ENCODE results near the gene ECE1. TPM values are rescaled to one million over a fixed set of nuclear protein-coding genes. Genes with fewer than 3 reads are reported as not detected.
A peak's percentile ranks its signal among the peaks of the same experiment; 100 is the strongest.

Gene ECE1
- 33.2 TPM for polyA plus RNA-seq (ENCODE audit: insufficient read length)

DNA sequence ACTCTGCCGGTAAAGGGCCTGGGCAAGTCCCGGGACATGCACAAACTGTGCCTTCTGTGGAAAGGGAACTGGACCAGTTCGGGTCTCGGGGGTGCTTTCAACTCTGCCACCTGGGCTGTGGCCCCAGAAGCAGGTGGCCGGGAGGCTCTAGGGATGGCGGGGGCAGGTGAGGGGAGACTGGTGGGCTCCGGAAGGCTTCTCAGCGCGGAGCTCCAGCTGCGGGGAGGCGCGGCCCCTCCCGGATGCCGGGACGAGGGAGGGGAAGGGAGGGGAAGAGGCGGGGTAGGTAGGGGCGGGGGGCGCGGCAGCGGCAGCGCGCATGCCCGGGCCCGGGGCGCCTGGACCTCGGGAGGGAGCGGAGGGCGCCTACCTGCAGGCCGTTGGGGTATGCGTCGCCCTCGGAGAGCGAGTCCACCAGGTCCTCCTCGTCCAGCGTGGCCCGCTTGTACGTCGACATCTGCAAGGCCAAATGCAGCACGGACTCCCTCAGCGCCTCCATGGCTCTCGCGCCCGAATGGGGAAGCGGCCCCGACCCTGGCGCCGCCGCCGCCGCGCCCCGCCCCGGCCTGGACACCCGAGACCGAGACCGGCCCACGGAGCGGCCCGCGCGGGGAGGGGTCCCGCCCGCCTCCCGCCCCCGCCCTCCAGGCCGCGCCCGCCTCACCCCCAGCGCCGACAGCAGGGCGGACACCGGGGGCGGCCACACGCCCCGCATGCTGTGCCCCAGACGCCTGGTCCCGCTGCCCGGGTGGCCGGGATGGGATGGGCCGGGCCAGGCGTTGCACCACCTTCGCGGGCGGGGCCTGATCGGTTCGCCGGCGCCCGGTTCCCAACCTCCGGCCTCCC lies at the start of gene ECE1:
Gene ECE1, minus strand, starts transcription at position 764 of the 846 bp plus-strand sequence. Its CDS starts 49 bp downstream, at position 715.
- no peak for DNase-seq

- DNase-seq, result no peak
Measured at GRCh38 chr1:21339356-21340229, 49.3 kb upstream of the ECE1 start.

- peak; percentile 83 for DNase-seq
Measured at GRCh38 chr1:21338573-21339355, 48.5 kb upstream of the ECE1 start.

DNA sequence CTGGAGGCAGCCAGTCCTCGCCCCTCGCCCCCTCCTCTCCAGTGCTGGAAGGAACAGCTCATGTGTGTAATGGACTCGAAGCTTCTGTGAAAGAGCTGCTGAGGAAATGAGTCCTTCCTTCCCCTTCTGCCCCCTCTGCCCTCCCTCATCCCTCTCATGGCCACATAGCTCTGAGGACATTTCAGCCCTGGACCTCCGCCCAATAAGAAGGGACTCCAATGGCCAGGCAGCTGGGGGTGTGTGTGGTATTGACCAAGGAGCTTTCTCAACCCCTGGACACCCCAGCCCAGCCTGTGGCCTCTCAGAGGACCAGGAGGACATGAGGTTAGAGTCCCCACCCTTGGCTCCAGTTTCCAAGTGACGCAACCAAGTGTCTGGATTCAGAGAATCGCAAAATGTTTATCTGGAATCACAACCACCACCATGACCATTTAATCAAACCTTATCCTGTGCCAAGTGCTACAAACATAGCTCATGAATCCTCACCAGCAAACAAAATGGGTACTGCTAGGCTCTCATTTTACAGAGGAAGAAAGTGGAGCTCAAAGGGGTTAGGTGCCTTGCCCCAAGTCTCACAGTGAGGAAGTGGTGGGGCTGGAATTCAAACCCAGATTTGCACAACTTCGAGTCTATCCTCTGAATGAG lies 47.8 kb upstream of the ECE1 start:
- peak; percentile 75 for DNase-seq

GRCh38 chr1:21337454-21337927 lies 47.2 kb upstream of the ECE1 start:
- no peak for DNase-seq

DNA sequence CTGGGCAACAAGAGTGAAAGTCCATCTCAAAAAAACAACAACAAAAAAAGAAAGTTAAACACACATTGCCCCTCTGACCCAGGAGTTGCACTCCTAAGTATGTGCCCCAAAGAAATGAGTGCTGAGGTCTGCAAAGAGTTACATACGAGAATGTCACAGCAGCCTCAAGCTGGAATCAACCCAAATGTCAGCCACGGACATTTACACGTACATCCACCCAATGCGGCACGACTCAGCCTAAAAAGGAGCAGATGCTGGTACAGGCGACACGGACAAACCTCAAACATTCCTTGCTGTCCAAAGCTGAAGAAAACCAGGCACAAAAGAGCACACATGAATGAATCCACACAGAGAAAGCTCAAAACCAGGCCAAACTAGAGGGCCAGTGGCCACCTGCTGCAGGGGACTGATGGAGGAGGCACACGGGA lies 46.8 kb upstream of the ECE1 start:
- DNase-seq, result no peak

- no peak for DNase-seq
Measured at GRCh38 chr1:21335750-21336224, 45.5 kb upstream of the ECE1 start.

GRCh38 chr1:21335088-21335691 lies 44.9 kb upstream of the ECE1 start:
- no peak for DNase-seq

DNA sequence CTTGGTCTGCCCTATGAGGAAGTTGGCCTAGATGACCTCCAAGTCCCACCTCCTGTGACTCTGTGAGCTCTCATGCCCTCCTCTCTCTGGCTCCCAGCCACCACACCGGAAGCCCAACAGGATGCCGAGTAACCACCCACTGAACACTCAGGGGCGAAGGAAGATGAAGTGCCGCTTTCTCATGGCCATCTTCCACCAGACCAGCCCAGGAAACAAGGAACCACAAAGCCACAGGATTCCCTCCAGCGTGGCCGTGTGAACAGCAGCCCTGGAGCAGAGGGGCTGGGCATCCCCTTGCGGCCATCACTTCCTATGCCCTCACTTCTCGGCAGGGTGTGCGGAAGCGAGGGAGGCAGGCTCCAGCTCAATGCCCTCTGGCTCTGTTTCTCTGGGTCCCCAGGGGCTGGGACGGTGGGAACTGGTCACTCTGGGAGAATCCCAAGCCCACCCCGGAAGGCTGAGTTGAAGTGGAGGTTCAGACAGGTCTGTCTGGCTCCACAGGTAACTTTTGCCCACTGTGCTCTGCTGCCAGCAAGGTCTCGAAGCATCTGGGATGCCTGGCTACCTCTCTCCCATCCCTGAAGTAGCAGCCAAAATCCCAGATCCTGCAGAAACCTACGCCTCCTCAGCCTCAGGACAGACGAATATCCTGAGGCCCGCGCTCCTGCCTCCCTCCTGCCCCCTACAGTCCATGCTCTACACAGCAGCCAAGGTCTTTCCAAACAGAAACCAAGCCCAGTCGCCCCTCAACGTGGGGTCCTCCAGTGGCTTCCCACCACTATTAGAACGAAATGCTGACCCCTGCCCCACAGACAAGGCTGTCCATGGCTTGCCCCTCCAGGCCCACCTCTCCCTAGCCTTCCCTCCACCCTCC lies 44.2 kb upstream of the ECE1 start:
- no peak for DNase-seq

- DNase-seq, result no peak
Measured at GRCh38 chr1:21333824-21334213, 43.6 kb upstream of the ECE1 start.

- DNase-seq, result no peak
Measured at GRCh38 chr1:21332554-21333311, 42.5 kb upstream of the ECE1 start.

- DNase-seq, result no peak
Measured at GRCh38 chr1:21331752-21332478, 41.7 kb upstream of the ECE1 start.

- no peak for DNase-seq
Measured at GRCh38 chr1:21330544-21330943, 40.3 kb upstream of the ECE1 start.

GRCh38 chr1:21329209-21329844 lies 39.1 kb upstream of the ECE1 start:
- DNase-seq, result no peak

GRCh38 chr1:21327566-21328323 lies 37.5 kb upstream of the ECE1 start:
- no peak for DNase-seq

GRCh38 chr1:21326861-21327344 lies 36.6 kb upstream of the ECE1 start:
- DNase-seq, result no peak

- no peak for DNase-seq
Measured at GRCh38 chr1:21325731-21326387, 35.6 kb upstream of the ECE1 start.
